Measurements from ENCODE around the gene NPR2.

DNA sequence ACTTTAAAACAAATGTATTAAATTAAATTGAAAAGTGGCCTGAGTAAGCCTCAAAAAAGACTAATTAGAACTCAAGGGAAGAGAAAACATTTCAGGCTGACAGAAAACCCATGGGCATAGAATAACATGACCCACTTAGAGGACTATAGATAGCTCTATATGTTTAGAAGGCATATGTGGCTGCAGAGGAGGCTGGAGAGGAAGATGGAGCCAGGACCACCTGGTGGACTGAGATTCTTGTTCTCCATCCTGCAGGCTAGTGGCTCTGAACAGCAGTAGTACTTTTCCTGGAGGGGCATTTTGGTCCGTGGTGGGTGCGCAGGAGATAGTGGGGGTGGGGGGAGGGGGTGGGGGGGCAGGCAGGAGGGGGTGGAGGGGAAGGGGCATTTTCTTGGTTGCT lies 10.3 kb upstream of the NPR2 start:
- TF ChIP-seq, protein P1, sequence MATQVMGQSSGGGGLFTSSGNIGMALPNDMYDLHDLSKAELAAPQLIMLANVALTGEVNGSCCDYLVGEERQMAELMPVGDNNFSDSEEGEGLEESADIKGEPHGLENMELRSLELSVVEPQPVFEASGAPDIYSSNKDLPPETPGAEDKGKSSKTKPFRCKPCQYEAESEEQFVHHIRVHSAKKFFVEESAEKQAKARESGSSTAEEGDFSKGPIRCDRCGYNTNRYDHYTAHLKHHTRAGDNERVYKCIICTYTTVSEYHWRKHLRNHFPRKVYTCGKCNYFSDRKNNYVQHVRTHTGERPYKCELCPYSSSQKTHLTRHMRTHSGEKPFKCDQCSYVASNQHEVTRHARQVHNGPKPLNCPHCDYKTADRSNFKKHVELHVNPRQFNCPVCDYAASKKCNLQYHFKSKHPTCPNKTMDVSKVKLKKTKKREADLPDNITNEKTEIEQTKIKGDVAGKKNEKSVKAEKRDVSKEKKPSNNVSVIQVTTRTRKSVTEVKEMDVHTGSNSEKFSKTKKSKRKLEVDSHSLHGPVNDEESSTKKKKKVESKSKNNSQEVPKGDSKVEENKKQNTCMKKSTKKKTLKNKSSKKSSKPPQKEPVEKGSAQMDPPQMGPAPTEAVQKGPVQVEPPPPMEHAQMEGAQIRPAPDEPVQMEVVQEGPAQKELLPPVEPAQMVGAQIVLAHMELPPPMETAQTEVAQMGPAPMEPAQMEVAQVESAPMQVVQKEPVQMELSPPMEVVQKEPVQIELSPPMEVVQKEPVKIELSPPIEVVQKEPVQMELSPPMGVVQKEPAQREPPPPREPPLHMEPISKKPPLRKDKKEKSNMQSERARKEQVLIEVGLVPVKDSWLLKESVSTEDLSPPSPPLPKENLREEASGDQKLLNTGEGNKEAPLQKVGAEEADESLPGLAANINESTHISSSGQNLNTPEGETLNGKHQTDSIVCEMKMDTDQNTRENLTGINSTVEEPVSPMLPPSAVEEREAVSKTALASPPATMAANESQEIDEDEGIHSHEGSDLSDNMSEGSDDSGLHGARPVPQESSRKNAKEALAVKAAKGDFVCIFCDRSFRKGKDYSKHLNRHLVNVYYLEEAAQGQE (IDR thresholded peaks at IDR 0.05; ENCODE audit: low read depth) = no peak
- no peak for TF ChIP-seq ZNF274 (IDR thresholded peaks at IDR 0.05; ENCODE audit: low read depth, low read length)
- no peak for TF ChIP-seq POLR2A (IDR thresholded peaks at IDR 0.05; ENCODE audit: borderline replicate concordance, extremely low read depth, insufficient read depth, insufficient read length)
- TF ChIP-seq, protein P2, sequence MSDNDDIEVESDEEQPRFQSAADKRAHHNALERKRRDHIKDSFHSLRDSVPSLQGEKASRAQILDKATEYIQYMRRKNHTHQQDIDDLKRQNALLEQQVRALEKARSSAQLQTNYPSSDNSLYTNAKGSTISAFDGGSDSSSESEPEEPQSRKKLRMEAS (IDR thresholded peaks at IDR 0.05) = no peak
- TF ChIP-seq POLR2AphosphoS5 (IDR thresholded peaks at IDR 0.05; ENCODE audit: low read depth, low read length) = no peak
- TF ChIP-seq, protein P3, sequence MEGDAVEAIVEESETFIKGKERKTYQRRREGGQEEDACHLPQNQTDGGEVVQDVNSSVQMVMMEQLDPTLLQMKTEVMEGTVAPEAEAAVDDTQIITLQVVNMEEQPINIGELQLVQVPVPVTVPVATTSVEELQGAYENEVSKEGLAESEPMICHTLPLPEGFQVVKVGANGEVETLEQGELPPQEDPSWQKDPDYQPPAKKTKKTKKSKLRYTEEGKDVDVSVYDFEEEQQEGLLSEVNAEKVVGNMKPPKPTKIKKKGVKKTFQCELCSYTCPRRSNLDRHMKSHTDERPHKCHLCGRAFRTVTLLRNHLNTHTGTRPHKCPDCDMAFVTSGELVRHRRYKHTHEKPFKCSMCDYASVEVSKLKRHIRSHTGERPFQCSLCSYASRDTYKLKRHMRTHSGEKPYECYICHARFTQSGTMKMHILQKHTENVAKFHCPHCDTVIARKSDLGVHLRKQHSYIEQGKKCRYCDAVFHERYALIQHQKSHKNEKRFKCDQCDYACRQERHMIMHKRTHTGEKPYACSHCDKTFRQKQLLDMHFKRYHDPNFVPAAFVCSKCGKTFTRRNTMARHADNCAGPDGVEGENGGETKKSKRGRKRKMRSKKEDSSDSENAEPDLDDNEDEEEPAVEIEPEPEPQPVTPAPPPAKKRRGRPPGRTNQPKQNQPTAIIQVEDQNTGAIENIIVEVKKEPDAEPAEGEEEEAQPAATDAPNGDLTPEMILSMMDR (IDR thresholded peaks at IDR 0.05 in 2 of 3, conservative IDR thresholded peaks at IDR 0.05 in 1 of 3; ENCODE audit: borderline replicate concordance in 1 of 3, insufficient read depth in 1 of 3, low read depth in 2 of 3, low read length in 2 of 3) = no peak
- TF ChIP-seq YY1 (IDR thresholded peaks at IDR 0.05; ENCODE audit: extremely low read depth, insufficient replicate concordance, low read depth, low read length) = no peak
- no peak for TF ChIP-seq EZH2 (IDR thresholded peaks at IDR 0.05)
- TF ChIP-seq, protein P4, sequence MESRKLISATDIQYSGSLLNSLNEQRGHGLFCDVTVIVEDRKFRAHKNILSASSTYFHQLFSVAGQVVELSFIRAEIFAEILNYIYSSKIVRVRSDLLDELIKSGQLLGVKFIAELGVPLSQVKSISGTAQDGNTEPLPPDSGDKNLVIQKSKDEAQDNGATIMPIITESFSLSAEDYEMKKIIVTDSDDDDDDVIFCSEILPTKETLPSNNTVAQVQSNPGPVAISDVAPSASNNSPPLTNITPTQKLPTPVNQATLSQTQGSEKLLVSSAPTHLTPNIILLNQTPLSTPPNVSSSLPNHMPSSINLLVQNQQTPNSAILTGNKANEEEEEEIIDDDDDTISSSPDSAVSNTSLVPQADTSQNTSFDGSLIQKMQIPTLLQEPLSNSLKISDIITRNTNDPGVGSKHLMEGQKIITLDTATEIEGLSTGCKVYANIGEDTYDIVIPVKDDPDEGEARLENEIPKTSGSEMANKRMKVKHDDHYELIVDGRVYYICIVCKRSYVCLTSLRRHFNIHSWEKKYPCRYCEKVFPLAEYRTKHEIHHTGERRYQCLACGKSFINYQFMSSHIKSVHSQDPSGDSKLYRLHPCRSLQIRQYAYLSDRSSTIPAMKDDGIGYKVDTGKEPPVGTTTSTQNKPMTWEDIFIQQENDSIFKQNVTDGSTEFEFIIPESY (IDR thresholded peaks at IDR 0.05; ENCODE audit: extremely low read depth, insufficient replicate concordance, low read length) = no peak
- no peak for TF ChIP-seq RAD21 (IDR thresholded peaks at IDR 0.05; ENCODE audit: low read depth)
- TF ChIP-seq EZH2phosphoT487 (IDR thresholded peaks at IDR 0.05; ENCODE audit: borderline replicate concordance) = no peak
- no peak for TF ChIP-seq JUND (IDR thresholded peaks at IDR 0.05)
- no peak for TF ChIP-seq CEBPB (IDR thresholded peaks at IDR 0.05; ENCODE audit: low read depth)
